ENCODE data around the gene RBM10. TPM values are rescaled to one million over a fixed set of nuclear protein-coding genes. Genes with fewer than 3 reads are reported as not detected.
A peak's percentile ranks its signal among the peaks of the same experiment; 100 is the strongest.

Gene RBM10
- total and polyA plus RNA-seq, 5 donors, result 22.6 to 33.8 (median 27.0) TPM

- H3K4me1 ChIP-seq (ENCODE audit: control insufficient read depth, insufficient read depth, low read length), result no peaks in the 10 kb centered on the region
- ATAC-seq, result peak; percentile 78 to 79
- H3K4me3 ChIP-seq (ENCODE audit: low read length), result no peak overlapping the region
- peak; percentile 72 to 80 (median 77) for DNase-seq
- 62% methylated on average over 14 of the region's 14 CpGs for WGBS
- H3K9me3 ChIP-seq (ENCODE audit: control insufficient read depth, low read length), result no peaks in the 10 kb centered on the region
- intact Hi-C loops (cut with DNase I), result no loop called here
- H3K27ac ChIP-seq (ENCODE audit: low read length), result peak overlapping the region; percentile 56
- H3K27me3 ChIP-seq (ENCODE audit: control insufficient read depth, insufficient read depth), result no peaks in the 10 kb centered on the region
Observed at GRCh38 chrX:47179221-47179927, 34.4 kb downstream of the RBM10 start.

DNA sequence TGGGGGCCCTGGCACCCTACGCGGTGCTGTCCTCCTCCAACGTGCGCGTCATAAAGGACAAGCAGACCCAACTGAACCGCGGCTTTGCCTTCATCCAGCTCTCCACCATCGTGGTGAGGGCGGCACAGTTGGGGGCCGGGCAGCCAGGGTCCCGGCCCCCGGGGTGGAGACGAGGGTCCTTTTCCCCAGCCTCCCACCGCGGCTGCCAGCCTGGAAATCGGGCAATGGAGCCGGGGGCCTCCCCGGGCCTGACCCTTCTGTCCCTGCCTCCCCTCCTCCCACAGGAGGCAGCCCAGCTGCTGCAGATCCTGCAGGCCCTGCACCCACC, 34.9 kb downstream of the RBM10 start:
- no peaks in the 10 kb centered on the region for H3K4me1 ChIP-seq (ENCODE audit: control insufficient read depth, insufficient read depth, low read length)
- no peaks in the 10 kb centered on the region for H3K9me3 ChIP-seq (ENCODE audit: control insufficient read depth, low read length)
- no peaks in the 10 kb centered on the region for H3K27me3 ChIP-seq (ENCODE audit: control insufficient read depth, insufficient read depth)
- H3K4me3 ChIP-seq (ENCODE audit: low read length), result no peak overlapping the region
- no peak for ATAC-seq
- intact Hi-C loops (cut with DNase I), result no loop called here
- peak overlapping the region; percentile 56 for H3K27ac ChIP-seq (ENCODE audit: low read length)
- 93% methylated on average over 18 of the region's 18 CpGs for WGBS
- no peak for DNase-seq

DNA sequence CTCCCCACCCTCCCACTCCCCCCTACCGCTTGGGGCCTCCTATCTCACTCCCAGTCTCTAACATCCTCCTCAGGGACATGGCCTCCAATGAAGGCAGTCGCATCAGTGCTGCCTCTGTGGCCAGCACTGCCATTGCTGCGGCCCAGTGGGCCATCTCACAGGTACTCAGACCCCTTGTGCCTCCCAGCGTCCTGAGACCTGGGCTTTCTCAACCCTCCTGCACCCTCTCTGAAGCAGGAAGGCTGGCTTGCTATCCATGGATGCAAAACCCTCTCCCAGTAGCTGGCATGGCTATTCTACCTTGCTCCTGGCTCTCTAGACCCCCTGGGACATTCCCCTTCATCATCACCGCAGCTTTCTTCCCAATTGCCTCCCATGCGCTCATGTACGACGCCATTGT, 35.3 kb downstream of the RBM10 start:
- Histone ChIP-seq H3K27ac (ENCODE audit: low read length) (no peak overlapping the region), H3K9me3 (ENCODE audit: control insufficient read depth, low read length) (no peaks in the 10 kb centered on the region), H3K27me3 (ENCODE audit: control insufficient read depth, insufficient read depth) (no peaks in the 10 kb centered on the region), H3K4me1 (ENCODE audit: control insufficient read depth, insufficient read depth, low read length) (no peaks in the 10 kb centered on the region), H3K4me3 (ENCODE audit: low read length) (no peak overlapping the region)
- intact Hi-C loops (cut with DNase I), result no loop called here
- ATAC-seq, result no peak
- no peak for DNase-seq
- 88% methylated on average over 8 of the region's 8 CpGs for WGBS

DNA sequence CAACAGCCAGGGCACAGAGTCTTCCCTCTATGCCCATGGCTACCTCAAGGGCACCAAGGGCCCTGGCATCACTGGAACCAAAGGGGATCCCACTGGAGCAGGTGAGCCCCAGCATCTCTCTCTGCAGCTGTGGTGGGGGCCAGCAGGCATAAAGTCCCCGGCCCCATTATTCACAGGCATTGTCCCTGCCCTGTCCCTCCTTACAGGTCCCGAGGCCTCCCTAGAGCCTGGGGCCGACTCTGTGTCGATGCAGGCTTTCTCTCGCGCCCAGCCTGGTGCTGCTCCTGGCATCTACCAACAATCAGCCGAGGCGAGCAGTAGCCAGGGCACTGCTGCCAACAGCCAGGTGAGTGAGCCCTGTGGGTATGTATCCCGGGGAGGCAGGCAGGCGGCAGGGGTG, 36.3 kb downstream of the RBM10 start:
- Histone ChIP-seq H3K27ac (ENCODE audit: low read length) (no peak overlapping the region), H3K4me3 (ENCODE audit: low read length) (no peak overlapping the region), H3K4me1 (ENCODE audit: control insufficient read depth, insufficient read depth, low read length) (no peaks in the 10 kb centered on the region), H3K9me3 (ENCODE audit: control insufficient read depth, low read length) (no peaks in the 10 kb centered on the region), H3K27me3 (ENCODE audit: control insufficient read depth, insufficient read depth) (no peaks in the 10 kb centered on the region)
- DNase-seq (peak in 1 of 3 donors; percentile 48), ATAC-seq (no peak)
- intact Hi-C loops (cut with DNase I), result no loop called here
- WGBS, result 93% methylated on average over 10 of the region's 10 CpGs

- no peak overlapping the region for H3K27ac ChIP-seq (ENCODE audit: low read length)
- H3K9me3 ChIP-seq (ENCODE audit: control insufficient read depth, low read length), result no peaks in the 10 kb centered on the region
- ATAC-seq (no peak), DNase-seq (peak in 1 of 3 donors; percentile 35)
- no peaks in the 10 kb centered on the region for H3K4me1 ChIP-seq (ENCODE audit: control insufficient read depth, insufficient read depth, low read length)
- intact Hi-C loops (cut with DNase I), result no loop called here
- WGBS, result 89% methylated on average over 9 of the region's 9 CpGs
- no peaks in the 10 kb centered on the region for H3K27me3 ChIP-seq (ENCODE audit: control insufficient read depth, insufficient read depth)
- no peak overlapping the region for H3K4me3 ChIP-seq (ENCODE audit: low read length)
Observed at GRCh38 chrX:47182106-47182700, 37.2 kb downstream of the RBM10 start.

DNA sequence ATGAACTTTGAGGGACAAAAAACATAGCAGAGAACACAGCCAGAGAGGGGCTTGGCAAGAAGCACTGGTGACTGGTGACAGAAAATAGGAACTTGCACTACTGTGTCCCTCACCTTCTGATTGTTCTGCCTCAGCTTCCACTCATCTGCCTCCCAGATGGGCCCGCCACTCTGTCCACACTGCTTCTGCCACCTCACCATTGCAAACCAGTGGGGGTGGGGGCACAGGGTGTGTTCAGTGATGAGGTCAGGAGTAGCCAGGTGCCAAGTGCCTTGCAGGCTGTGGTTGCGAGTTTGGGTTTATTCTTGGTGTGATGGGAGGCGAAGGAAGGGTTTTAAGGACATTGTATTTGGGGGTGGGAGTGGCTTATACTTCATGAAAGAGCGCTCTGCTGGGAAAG, 39.5 kb downstream of the RBM10 start:
- H3K9me3 ChIP-seq (ENCODE audit: control insufficient read depth, low read length), result no peaks in the 10 kb centered on the region
- H3K27ac ChIP-seq (ENCODE audit: low read length), result no peak overlapping the region
- ATAC-seq, result no peak
- DNase-seq, result no peak
- 86% methylated on average over 4 of the region's 4 CpGs for WGBS
- no peaks in the 10 kb centered on the region for H3K27me3 ChIP-seq (ENCODE audit: control insufficient read depth, insufficient read depth)
- no peaks in the 10 kb centered on the region for H3K4me1 ChIP-seq (ENCODE audit: control insufficient read depth, insufficient read depth, low read length)
- no peak overlapping the region for H3K4me3 ChIP-seq (ENCODE audit: low read length)
- intact Hi-C loops (cut with DNase I), result no loop called here

- intact Hi-C loops (cut with DNase I), result no loop called here
- no peaks in the 10 kb centered on the region for H3K27me3 ChIP-seq (ENCODE audit: control insufficient read depth, insufficient read depth)
- H3K9me3 ChIP-seq (ENCODE audit: control insufficient read depth, low read length), result no peaks in the 10 kb centered on the region
- DNase-seq (peak in 1 of 3 donors; percentile 39), ATAC-seq (no peak)
- H3K4me1 ChIP-seq (ENCODE audit: control insufficient read depth, insufficient read depth, low read length), result peaks cover under 1% of the 10 kb centered on the region
- WGBS, result 93% methylated on average over 17 of the region's 17 CpGs
- H3K27ac ChIP-seq (ENCODE audit: low read length), result no peak overlapping the region
- H3K4me3 ChIP-seq (ENCODE audit: low read length), result no peak overlapping the region
Observed at GRCh38 chrX:47185241-47185640, 40.2 kb downstream of the RBM10 start.

- H3K9me3 ChIP-seq (ENCODE audit: control insufficient read depth, low read length), result no peaks in the 10 kb centered on the region
- DNase-seq, result peak in 1 of 3 donors; percentile 46
- H3K27ac ChIP-seq (ENCODE audit: low read length), result no peak overlapping the region
- WGBS, result 86% methylated on average over 27 of the region's 27 CpGs
- ATAC-seq, result no peak
- H3K27me3 ChIP-seq (ENCODE audit: control insufficient read depth, insufficient read depth), result no peaks in the 10 kb centered on the region
- intact Hi-C loops (cut with DNase I), result no loop called here
- H3K4me1 ChIP-seq (ENCODE audit: control insufficient read depth, insufficient read depth, low read length), result peaks cover 2% of the 10 kb centered on the region
- H3K4me3 ChIP-seq (ENCODE audit: low read length), result no peak overlapping the region
Observed at GRCh38 chrX:47186096-47186740, 41.2 kb downstream of the RBM10 start.

DNA sequence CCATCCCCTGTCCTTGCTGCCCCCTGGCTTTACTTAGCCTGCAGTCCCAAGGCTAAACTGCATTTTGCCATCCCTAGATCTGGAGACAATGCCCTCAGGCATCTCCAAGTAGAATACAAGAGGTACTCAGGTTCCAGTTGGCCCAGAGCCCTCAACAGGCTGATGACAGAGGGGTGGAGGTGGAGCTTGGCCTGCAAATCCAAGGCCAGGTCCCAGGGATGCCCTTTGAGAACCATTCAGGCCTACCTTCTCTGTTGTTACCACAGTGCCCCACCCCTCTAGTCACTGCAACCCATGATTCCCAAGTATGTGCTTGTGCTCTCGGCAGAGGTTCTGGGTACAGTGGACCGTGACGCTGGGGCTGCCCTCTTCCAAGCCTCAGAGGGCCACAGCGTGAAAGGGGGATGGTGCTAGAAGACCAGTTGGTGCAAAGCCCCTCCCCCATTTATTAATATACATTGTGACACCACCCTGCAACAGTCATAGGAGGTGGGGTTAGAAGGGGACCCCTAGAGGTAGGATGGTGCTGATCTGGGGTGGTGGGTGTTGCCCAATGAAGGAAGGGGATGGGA, 42.2 kb downstream of the RBM10 start:
- no peak for ATAC-seq
- no peaks in the 10 kb centered on the region for H3K27me3 ChIP-seq (ENCODE audit: control insufficient read depth, insufficient read depth)
- H3K9me3 ChIP-seq (ENCODE audit: control insufficient read depth, low read length), result no peaks in the 10 kb centered on the region
- WGBS, result 70% methylated on average over 4 of the region's 4 CpGs
- H3K4me1 ChIP-seq (ENCODE audit: control insufficient read depth, insufficient read depth, low read length), result peaks cover 6% of the 10 kb centered on the region
- DNase-seq, result peak in 1 of 3 donors; percentile 24
- intact Hi-C loops (cut with DNase I), result no loop called here
- H3K27ac ChIP-seq (ENCODE audit: low read length), result no peak overlapping the region
- no peak overlapping the region for H3K4me3 ChIP-seq (ENCODE audit: low read length)

DNA sequence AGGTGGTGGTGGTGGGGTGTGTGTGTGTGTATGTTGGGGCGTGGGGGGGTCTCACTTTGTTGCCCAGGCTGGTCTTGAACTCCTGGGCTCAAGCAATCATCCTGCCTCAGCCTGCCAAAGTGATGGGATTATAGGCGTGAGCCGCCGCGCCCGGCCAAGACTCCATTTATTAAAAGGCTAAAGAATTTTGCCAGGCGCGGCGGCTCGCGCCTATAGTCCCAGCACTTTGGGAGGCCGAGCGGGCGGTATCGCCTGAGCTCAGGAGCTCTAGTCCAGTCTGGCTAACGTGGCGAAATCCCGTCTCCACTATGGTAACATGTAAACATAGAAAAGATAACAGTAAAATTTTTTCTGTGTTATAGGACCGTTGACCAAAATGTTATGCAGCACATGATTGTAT, 44.9 kb downstream of the RBM10 start:
- Histone ChIP-seq H3K27ac (ENCODE audit: low read length) (no peak overlapping the region), H3K9me3 (ENCODE audit: control insufficient read depth, low read length) (no peaks in the 10 kb centered on the region), H3K4me3 (ENCODE audit: low read length) (no peak overlapping the region), H3K27me3 (ENCODE audit: control insufficient read depth, insufficient read depth) (no peaks in the 10 kb centered on the region), H3K4me1 (ENCODE audit: control insufficient read depth, insufficient read depth, low read length) (peaks cover 6% of the 10 kb centered on the region)
- WGBS, result 72% methylated on average over 19 of the region's 19 CpGs
- intact Hi-C loops (cut with DNase I), result loop anchor here in 3 of 4 donors (5.0 kb wide), 2 partner anchors 192 to 332 kb away; no protein-coding TSS in a partner anchor
- DNase-seq (peak in 1 of 3 donors; percentile 54), ATAC-seq (no peak)

Data from right cardiac atrium (tissue), 5 donors.